Prostate gland (tissue), 2 donors: ENCODE data around the gene RPSA.

ENCODE experiments used
- CTCF ChIP-seq, 4 experiments: fragments of 200-600 bp in 2 of 4; fragments of 450-650 bp in 2 of 4; sonication (generic) in 2 of 4; IDR thresholded peaks; 1 replicate in 3 of 4; 2 replicates in 1 of 4; pipeline ENCODE4 v1.5.1; 2016 to 2019; ENCODE audit warnings: antibody characterized with exemption in 4 of 4, mild to moderate bottlenecking in 2 of 4, moderate library complexity in 2 of 4
- POLR2AphosphoS5 ChIP-seq: sonication (generic); formaldehyde crosslinking; IDR thresholded peaks from one replicate; pipeline ENCODE4 v1.6.1; 2017; ENCODE audit warnings: antibody characterized with exemption

- TF ChIP-seq CTCF (IDR thresholded peaks at IDR 0.05) (no peak), POLR2AphosphoS5 (no peak)
Measured at GRCh38 chr3:39414421-39414907, 7.9 kb downstream of the RPSA start.
